ENCODE results near the gene DPP9.
"Not testable (repeated sequence)": the region's sequence is repeated elsewhere in the genome, so short reads cannot be mapped to it uniquely, and the experiment has no call there.

The DPP9 gene

DNA sequence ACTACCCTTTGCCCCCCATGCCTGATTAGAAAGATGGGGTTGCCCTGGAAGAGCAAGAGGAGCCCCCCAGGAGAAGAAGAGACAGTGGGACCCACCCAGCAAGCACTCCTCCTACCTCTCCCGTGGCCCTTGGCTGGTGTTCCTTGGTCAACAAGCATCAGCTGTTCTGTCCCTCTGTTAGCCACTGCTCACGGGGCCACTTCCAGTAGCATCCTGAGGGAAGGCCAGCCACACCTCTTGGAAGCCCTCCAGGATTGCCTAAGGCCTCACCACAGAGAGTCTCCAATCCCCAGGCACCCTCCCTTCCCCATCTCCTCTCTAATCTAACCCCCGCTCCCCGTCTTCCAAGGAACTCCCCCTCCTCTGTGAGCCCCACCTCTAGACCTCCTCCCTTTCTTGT lies 15.1 kb upstream of the DPP9 start:
- DNase-seq = no peak

DNA sequence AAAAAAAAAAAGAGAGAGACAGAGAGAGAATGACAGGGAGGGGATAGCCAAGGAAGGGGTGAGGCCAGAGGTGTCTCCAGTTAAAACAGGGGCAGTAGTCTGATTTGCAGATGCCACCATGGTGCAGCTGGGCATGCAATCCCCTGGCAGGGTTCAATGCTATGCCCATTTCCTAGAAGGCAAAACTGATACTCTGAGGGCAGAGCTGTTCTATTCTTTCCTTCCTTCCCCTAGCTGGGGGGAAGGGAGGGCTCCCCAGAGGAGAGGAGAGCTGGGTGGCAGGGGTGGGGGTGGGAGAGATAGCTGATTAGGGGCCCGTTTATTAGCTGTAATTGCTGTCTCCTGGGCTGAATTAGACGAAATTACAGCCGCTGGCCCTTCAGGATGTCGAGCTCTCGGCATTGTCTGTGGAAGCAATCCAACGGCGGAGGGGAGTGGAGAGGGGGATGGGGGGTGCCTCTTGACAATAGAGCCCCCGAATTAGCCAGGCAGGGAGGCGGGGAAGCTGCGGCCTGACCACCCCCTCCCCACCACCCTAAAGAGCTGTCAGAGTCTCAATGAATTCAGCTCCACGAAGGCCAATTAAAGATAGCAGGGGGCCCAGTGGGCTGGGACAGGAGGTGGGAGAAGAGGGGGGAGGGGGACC lies 14.4 kb upstream of the DPP9 start:
- DNase-seq = no peak

- no peak for DNase-seq
These were observed 10.2 kb upstream of the DPP9 start for GRCh38 chr19:4733755-4734345.

DNA sequence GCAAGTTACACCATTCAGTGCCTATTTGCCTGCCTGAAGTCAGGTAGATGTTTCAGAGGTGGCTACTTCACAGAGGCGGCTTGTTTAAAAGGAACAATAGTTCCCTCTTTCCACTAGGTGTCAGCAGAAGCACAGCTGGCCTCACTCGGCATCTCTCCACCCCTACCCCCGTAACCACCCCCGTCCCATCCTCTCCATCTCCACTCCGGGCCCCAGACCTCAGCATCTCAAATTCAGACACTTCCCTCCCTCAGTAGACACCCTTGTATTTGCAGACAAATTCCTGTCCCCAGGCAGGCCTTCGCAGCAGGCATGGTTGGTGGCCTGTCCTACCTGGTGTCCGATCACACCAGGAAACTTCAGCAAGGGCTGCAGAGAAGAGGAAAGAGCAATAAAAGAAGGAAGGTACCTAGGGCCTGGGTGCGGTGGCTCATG lies 9.1 kb upstream of the DPP9 start:
- peak; percentile 65 to 76 for DNase-seq

- DNase-seq = no peak
These were observed 7.1 kb upstream of the DPP9 start for GRCh38 chr19:4730740-4731171.

- DNase-seq = no peak
These were observed 5.2 kb upstream of the DPP9 start for GRCh38 chr19:4728871-4729270.

GRCh38 chr19:4722671-4723594 lies 709 bp downstream of the DPP9 start:
- DNase-seq = no peak

GRCh38 chr19:4721196-4721595 lies 2.4 kb downstream of the DPP9 start:
- no peak for DNase-seq

DNA sequence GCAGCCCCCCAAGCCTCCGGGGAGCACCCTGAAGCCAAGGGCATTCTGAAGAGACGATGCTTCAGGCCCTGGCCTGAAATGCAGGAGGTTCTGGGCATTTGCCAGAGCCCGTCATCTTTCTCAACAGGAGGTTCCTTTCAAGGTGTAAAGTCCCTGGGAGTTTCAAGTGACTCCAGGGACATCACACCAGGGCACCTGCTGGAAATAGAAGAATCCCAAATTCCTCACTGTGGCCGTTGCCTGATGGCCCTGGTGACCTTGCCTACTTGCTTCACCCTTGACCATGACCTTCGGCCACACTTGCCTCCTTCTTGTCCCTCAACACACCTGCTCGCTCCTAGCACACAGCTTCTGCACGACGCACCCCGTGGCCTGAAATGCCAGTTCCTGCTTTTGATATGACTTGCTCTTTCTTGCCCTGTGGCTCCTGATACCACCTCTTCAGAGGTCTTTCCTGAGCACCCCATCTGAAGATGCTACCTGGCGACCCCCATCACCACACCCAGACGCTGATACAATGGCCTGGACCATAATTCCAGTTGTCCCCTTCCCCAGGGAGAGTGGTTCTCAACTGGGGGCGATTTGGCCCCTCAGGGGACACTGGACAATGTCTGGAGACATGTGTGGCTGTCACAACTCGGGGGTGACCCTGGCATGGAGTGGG lies 3.5 kb downstream of the DPP9 start:
- DNase-seq = no peak

GRCh38 chr19:4719499-4719866 lies 4.2 kb downstream of the DPP9 start:
- DNase-seq = no peak

- no peak for DNase-seq
These were observed 5.5 kb downstream of the DPP9 start for GRCh38 chr19:4717966-4718701.

GRCh38 chr19:4717191-4717965 lies 6.3 kb downstream of the DPP9 start:
- DNase-seq = peak; percentile 38 to 42

DNA sequence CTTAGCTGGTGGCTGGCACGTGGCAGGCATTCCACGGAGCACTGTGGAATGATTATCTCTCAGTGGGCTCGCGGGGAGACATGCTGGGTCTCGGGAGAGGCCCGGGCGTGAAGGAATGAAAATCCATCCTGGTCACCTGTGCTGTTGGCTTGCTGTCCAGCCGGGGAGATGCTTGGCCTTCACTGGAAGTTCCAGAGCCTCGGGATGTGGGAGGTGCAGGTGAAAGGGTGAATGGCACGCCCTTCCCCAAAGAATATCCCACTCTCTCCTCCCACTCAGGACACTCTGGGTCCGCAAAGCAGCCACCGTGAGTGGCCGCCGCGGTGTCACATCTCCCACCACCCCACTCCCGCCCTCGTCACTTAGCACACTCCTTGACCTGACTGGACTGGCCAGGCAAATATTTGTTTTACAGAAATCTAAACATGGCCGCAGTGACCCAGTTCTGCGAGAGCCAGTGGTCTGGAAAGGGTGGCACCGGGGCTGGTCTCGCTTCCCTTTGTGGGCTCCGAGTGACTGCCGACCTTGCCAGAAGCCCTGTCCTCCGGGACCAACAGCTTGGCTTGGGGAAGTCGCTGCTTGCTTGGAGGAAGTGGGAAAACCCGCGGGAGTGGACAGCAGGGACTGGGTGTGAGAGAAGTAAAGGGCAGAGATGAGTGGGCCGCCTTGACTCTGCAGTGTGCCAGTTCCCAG lies 8.0 kb downstream of the DPP9 start:
- DNase-seq = peak in 1 of 2 experiments; percentile 12

DNA sequence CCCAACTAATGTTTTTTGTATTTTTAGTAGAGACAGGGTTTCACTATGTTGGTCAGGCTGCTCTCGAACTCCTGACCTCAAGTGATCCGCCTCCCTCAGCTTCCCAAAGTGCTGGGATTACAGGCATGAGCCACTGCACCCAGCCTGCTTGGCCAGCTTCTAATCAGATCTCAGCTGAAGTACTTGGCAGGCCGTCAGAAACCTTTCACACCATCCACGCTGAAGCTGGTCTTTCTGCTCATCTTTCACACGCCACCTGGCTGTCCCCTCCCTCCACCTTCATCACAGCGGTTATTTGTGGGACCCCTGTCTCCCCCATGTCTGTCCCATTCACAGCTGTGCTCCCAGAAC lies 8.5 kb downstream of the DPP9 start:
- DNase-seq = not testable (repeated sequence)

- no peak for DNase-seq
These were observed 9.6 kb downstream of the DPP9 start for GRCh38 chr19:4714016-4714415.

DNA sequence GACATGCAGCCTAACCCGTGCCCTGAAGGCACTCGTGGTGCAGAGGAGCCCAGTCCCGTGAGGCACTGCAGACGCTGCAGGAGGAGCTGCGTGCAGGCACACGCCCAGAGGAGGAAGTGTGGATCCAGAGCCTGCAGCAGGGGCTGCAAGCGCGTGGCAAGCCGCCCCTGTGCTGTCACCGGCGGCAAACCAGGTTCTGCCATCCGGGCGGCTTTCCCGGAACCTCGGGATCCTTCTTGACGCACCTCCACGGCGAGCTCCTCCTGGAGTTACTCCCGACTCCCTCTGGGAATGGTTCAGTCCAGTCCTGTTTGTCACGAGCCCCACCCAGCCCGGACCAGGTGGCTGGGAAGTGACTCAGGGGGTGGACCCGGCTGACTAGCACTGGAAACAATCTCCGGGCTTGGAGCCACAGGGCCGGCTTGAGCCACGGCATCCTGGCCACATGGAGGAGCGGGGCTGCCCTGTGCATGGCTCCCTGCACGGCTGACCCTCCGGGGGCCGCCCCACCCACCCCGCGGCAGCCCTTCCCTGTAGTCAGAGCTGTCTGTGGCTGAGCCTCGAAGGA lies 10.2 kb downstream of the DPP9 start:
- no peak for DNase-seq

- no peak for DNase-seq
These were observed 10.9 kb downstream of the DPP9 start for GRCh38 chr19:4712771-4713170.

DNA sequence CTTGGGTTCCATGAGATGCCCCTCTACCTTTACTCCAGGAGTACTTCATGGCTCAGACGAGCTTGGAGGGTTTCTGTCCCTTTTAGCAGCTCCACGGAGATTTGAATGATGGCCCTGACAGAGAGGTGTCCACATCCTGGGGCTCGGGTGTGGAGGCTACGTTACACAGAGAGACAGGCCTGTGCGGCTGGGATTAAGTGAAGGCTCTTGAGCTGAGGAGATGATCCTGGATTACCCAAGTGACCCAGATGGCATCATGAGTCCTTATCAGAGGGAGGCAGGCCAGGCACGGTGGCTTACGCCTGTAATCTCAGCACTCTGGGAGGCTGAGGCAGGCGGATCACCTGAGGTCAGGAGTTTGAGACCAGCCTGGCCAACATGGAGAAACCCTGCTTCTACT lies 12.4 kb downstream of the DPP9 start:
- DNase-seq = no peak

GRCh38 chr19:4710281-4710600 lies 13.4 kb downstream of the DPP9 start:
- no peak for DNase-seq

DNA sequence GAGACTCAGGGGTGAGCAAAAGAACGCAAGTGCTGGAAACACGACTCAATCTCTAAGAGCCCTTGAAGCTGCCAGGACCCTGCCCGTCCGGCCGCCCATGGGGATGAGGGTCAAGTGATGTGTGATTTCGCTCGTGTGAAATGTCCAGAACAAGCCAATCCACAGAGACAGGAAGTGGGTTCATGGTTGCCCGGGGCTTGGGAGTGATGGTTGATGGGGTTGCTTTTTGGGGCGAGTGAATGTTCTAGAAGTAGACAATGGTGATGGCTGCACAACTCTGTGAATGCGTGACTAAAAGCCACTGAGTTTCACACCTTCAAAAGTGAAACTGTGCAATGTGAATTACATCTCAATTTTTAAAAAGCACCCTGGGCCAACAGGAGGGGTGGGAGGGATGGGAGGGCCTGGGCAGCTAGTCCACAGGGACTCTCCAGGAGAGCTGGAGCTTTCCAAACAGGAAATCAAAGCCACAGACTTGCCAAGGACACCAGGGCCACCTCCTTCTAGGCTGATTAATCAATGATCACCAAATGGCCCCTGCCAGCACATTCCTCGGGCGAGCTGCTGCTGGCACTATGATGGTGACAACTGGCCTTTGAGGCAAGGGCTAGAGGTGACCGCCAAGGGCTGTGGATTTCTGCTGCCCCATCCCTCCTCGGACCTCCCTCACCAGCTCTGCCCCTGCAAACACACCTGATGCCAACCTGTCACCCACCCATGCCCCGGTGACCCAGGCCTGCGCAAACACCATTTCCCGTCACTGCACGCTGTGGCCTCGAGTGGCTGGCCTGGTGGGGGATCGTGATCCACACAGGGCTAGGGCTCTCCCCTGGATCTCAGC lies 14.0 kb downstream of the DPP9 start:
- no peak for DNase-seq

All from SHP77 (cell line).